Liver (tissue), 9 donors: ENCODE measurements around the gene NCS1. TPM values are rescaled to one million over a fixed set of nuclear protein-coding genes. Genes with fewer than 3 reads are reported as not detected.

ENCODE experiments used
- DNase-seq: peaks from one replicate; pipeline ENCODE4 v3.0.0-alpha.2; 2017; ENCODE audit warnings: low spot score
- H3K27ac ChIP-seq, 2 donors: one replicate each; pipeline ENCODE4 v1.7.0; 2013; ENCODE audit warnings: inconsistent platforms in 2 of 2, low read length in 2 of 2, control low read depth in 1 of 2, low read depth in 1 of 2, mild to moderate bottlenecking in 1 of 2
- H3K27me3 ChIP-seq, 4 donors: one replicate each; pipeline versions ENCODE4 v1.6.1 to v1.7.0; 2013; ENCODE audit warnings: low read length in 3 of 4, inconsistent platforms in 1 of 4, mild to moderate bottlenecking in 1 of 4, moderate library complexity in 1 of 4; ENCODE audit not compliant: control insufficient read depth in 4 of 4, insufficient read depth in 4 of 4
- H3K36me3 ChIP-seq, 4 donors: one replicate each; pipeline versions ENCODE4 v1.6.1 to v1.7.0; 2013; ENCODE audit warnings: low read length in 3 of 4, mild to moderate bottlenecking in 3 of 4, low read depth in 1 of 4, moderate library complexity in 1 of 4; ENCODE audit not compliant: control insufficient read depth in 4 of 4, insufficient read depth in 3 of 4
- H3K4me1 ChIP-seq, 4 donors: one replicate each; pipeline versions ENCODE4 v1.6.1 to v1.7.0; 2013; ENCODE audit warnings: low read length in 3 of 4, mild to moderate bottlenecking in 3 of 4, moderate library complexity in 1 of 4; ENCODE audit not compliant: control insufficient read depth in 4 of 4, insufficient read depth in 4 of 4
- H3K4me3 ChIP-seq, 3 donors: one replicate each; pipeline versions ENCODE4 v1.6.1 to v1.7.0; 2013; ENCODE audit warnings: low read length in 3 of 3, control low read depth in 1 of 3, low read depth in 1 of 3, mild to moderate bottlenecking in 1 of 3
- H3K9ac ChIP-seq, 2 donors: one replicate each; pipeline ENCODE4 v1.7.0; 2013; ENCODE audit warnings: low read length in 2 of 2, mild to moderate bottlenecking in 2 of 2, moderate library complexity in 2 of 2, control low read depth in 1 of 2, low read depth in 1 of 2
- H3K9me3 ChIP-seq, 4 donors: one replicate each; pipeline versions ENCODE4 v1.6.1 to v1.7.0; 2013; ENCODE audit warnings: low read length in 3 of 4; ENCODE audit not compliant: control insufficient read depth in 4 of 4
- EGR1 ChIP-seq, 2 donors: IDR thresholded peaks; 2 replicates each; pipeline ENCODE4 v1.6.1; 2016 to 2018; ENCODE audit warnings: antibody characterized with exemption in 2 of 2, low read depth in 2 of 2
- FOXA1 ChIP-seq: IDR thresholded peaks from 2 replicates; pipeline ENCODE4 v1.6.1; 2016; ENCODE audit warnings: antibody characterized with exemption
- FOXA2 ChIP-seq: IDR thresholded peaks from 2 replicates; pipeline ENCODE4 v1.6.1; 2016; ENCODE audit warnings: antibody characterized with exemption
- GABPA ChIP-seq, 2 donors: IDR thresholded peaks in 1 of 2; conservative IDR thresholded peaks in 1 of 2; 2 replicates each; pipeline ENCODE4 v1.6.1; 2016; ENCODE audit warnings: antibody characterized with exemption in 2 of 2, mild to moderate bottlenecking in 1 of 2, moderate library complexity in 1 of 2
- HNF4G ChIP-seq: IDR thresholded peaks from 2 replicates; pipeline ENCODE4 v1.6.1; 2016; ENCODE audit warnings: antibody characterized with exemption
- JUND ChIP-seq, 2 donors: IDR thresholded peaks; 2 replicates each; pipeline ENCODE4 v1.6.1; 2016; ENCODE audit warnings: antibody characterized with exemption in 2 of 2
- NR2F2 ChIP-seq: IDR thresholded peaks from 2 replicates; pipeline ENCODE4 v1.6.1; 2016; ENCODE audit warnings: antibody characterized with exemption
- RAD21 ChIP-seq, 2 donors: IDR thresholded peaks; 2 replicates each; pipeline ENCODE4 v1.6.1; 2016; ENCODE audit warnings: antibody characterized with exemption in 2 of 2, mild to moderate bottlenecking in 2 of 2
- RXRA ChIP-seq, 2 donors: IDR thresholded peaks; 2 replicates each; pipeline ENCODE4 v1.6.1; 2017 to 2018; ENCODE audit warnings: antibody characterized with exemption in 2 of 2, mild to moderate bottlenecking in 1 of 2
- SP1 ChIP-seq: IDR thresholded peaks from 2 replicates; pipeline ENCODE4 v1.6.1; 2018; ENCODE audit warnings: antibody characterized with exemption, mild to moderate bottlenecking
- YY1 ChIP-seq: IDR thresholded peaks from 2 replicates; pipeline ENCODE4 v1.6.1; 2016; ENCODE audit warnings: antibody characterized with exemption, mild to moderate bottlenecking
- WGBS: extraction: QIAGEN DNeasy Blood & Tissue Kit; methylation state at CpG from one replicate; pipeline ENCODE4 v1.1.7; 2013; 5-methylcytosine and 5-hydroxymethylcytosine counted together
- polyA plus RNA-seq, 2 donors: library from polyadenylated mRNA; stranded (reverse) in 1 of 2; unstranded in 1 of 2; fragments of 200-250 nt in 1 of 2; fragments of >200 nt in 1 of 2; fragmentation: Nextera tagmentation in 1 of 2; extraction: Ambion mirVana in 1 of 2; gene quantifications; one replicate each; pipeline versions ENCODE4 v1.2.1 to v1.2.3, GENCODE V29; 2013 to 2015
- total RNA-seq, 2 donors: library from RNA; depleted of rRNA; stranded (reverse); fragments of >200 nt; gene quantifications; one replicate each; pipeline ENCODE4 v1.2.3, GENCODE V29; 2014
- TF ChIP-seq, protein P1 (sequence below): IDR thresholded peaks from 2 replicates; pipeline ENCODE4 v1.6.1; 2016; ENCODE audit warnings: antibody characterized with exemption
- TF ChIP-seq, protein P2 (sequence below): fragments of 150-350 bp; IDR thresholded peaks from 2 replicates; pipeline ENCODE4 v1.5.1; 2017; ENCODE audit warnings: improper control_type of control experiment, low read depth, low read length; ENCODE audit not compliant: missing input control
- TF ChIP-seq, protein P3 (sequence below): IDR thresholded peaks from 2 replicates; pipeline ENCODE4 v1.6.1; 2016; ENCODE audit warnings: antibody characterized with exemption
- TF ChIP-seq, protein P4 (sequence below): IDR thresholded peaks from 2 replicates; pipeline ENCODE4 v1.6.1; 2016; ENCODE audit warnings: antibody characterized with exemption
- donor health status: healthy.
- donor health status: healthy.
- donor health status: healthy.
- donor health status: healthy.
- donor health status: healthy.

Gene NCS1
- total and polyA plus RNA-seq, 4 donors: 0.35 to 2.5 (median 1.2) TPM

DNA sequence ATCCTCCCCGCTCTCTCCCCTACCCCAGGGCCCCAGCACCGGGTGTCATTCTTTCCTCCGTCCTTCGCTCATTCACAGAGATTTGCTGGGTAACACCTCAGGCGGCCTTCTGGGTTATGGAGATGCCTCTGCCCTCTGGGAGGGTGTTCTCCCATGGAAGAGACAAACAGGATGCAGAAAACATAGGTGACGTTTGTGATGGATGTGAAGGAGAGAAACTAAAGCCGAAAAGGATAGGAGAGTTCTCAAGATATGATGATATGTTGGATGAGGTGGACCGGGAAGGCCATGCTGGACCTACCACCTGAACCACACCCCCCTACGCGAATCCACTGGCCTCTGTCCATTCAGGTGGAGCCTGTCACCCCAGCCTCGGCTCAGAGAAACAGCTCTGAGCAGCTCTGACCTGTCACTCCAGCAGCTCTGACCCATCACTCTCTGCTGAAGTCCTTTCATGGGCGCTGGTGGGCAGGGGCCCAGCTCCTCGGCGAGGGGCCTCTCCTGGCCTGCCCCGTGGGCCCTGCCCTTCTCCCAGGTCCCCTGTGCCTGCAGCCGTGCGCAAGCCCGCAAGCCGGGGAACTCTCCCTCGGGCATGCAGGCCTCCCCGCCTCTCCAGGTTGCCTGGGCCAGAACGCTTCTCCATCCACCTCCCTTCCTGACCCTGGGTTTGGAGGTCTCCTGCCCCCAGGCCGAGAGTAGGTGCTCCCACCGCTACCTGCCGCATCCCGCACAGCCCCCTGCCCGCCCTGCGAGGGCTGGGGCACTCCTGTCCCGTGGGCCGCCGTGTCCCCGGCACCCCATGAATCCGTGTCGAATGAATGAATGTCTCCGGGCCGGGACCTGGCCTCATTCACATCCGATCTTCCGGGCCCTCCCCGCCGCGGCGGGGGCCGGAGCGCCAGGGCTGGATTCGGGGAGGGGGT is 717 bp upstream of the NCS1 start:
- no peaks in the 10 kb centered on the region for H3K36me3 ChIP-seq
- H3K4me1 ChIP-seq: peaks cover 0 to 4% (median 2%) of the 10 kb centered on the region in 4 donors
- TF ChIP-seq GABPA (IDR thresholded peaks at IDR 0.05 in 1 of 2, conservative IDR thresholded peaks at IDR 0.05 in 1 of 2) (no peak), YY1 (no peak), SP1 (no peak), HNF4G (no peak), JUND (IDR thresholded peaks at IDR 0.05) (no peak), EGR1 (IDR thresholded peaks at IDR 0.05; ENCODE audit: low read depth in 2 of 2) (no peak)
- TF ChIP-seq, protein P1, sequence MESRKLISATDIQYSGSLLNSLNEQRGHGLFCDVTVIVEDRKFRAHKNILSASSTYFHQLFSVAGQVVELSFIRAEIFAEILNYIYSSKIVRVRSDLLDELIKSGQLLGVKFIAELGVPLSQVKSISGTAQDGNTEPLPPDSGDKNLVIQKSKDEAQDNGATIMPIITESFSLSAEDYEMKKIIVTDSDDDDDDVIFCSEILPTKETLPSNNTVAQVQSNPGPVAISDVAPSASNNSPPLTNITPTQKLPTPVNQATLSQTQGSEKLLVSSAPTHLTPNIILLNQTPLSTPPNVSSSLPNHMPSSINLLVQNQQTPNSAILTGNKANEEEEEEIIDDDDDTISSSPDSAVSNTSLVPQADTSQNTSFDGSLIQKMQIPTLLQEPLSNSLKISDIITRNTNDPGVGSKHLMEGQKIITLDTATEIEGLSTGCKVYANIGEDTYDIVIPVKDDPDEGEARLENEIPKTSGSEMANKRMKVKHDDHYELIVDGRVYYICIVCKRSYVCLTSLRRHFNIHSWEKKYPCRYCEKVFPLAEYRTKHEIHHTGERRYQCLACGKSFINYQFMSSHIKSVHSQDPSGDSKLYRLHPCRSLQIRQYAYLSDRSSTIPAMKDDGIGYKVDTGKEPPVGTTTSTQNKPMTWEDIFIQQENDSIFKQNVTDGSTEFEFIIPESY: no peak
- DNase-seq: no peak
- no peak overlapping the region for H3K27ac ChIP-seq
- no peak overlapping the region for H3K9ac ChIP-seq
- peak overlapping the region in 1 of 3 donors; percentile 69 for H3K4me3 ChIP-seq
- H3K9me3 ChIP-seq: no peaks in the 10 kb centered on the region
- WGBS: 41% methylated on average over 45 of the region's 45 CpGs
- H3K27me3 ChIP-seq: no peaks in the 10 kb centered on the region

DNA sequence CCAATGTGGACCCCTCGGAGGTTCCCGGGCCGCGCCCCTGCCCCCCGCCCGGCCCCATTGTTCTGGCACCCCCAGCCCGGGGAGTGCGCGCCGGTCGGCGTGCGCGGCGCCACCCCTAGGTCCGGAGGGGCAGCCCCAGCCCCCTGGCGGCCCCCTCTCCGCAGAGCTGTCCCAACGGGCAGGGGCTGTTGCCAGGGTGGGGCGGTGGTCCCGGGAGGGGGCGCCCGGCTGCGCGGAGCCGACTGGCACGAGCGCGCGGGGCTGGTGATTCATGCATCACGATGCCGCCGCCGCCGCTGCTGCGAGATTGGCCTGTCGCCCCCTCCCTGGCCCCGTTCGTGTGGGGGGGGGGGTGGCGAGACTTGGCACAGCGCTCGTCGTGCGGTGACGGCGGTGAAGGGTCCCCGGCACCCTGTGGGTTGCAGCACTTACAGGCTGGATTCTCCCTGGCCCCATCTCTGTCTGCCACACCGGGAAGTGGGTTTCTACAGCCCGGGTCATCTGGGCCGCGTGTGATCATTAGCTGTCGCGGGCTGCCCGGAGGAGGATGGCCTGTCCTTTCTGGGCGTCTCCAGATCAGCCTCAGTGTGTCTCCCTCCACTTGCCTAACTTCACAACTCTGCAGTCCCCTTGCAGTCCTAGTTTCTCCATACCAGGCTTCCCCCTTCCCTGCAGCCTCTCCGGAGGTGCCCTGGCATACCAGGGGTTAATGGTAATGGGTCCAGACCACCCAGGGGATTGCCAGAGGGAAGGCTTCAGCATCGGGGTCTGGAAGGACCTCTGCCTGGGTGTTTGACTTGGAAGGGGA is 858 bp downstream of the NCS1 start:
- Histone ChIP-seq H3K4me3 (peak overlapping the region in 1 of 3 donors; percentile 69), H3K9ac (no peak overlapping the region), H3K4me1 (peaks cover 0 to 4% (median 2%) of the 10 kb centered on the region in 4 donors), H3K36me3 (no peaks in the 10 kb centered on the region), H3K27ac (peak overlapping the region; percentile 39 to 51), H3K27me3 (no peaks in the 10 kb centered on the region), H3K9me3 (no peaks in the 10 kb centered on the region)
- no peak for DNase-seq
- 18% methylated on average over 57 of the region's 57 CpGs for WGBS
- TF ChIP-seq, protein P2, sequence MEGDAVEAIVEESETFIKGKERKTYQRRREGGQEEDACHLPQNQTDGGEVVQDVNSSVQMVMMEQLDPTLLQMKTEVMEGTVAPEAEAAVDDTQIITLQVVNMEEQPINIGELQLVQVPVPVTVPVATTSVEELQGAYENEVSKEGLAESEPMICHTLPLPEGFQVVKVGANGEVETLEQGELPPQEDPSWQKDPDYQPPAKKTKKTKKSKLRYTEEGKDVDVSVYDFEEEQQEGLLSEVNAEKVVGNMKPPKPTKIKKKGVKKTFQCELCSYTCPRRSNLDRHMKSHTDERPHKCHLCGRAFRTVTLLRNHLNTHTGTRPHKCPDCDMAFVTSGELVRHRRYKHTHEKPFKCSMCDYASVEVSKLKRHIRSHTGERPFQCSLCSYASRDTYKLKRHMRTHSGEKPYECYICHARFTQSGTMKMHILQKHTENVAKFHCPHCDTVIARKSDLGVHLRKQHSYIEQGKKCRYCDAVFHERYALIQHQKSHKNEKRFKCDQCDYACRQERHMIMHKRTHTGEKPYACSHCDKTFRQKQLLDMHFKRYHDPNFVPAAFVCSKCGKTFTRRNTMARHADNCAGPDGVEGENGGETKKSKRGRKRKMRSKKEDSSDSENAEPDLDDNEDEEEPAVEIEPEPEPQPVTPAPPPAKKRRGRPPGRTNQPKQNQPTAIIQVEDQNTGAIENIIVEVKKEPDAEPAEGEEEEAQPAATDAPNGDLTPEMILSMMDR: no peak
- no peak for TF ChIP-seq HNF4G
- TF ChIP-seq, protein P3, sequence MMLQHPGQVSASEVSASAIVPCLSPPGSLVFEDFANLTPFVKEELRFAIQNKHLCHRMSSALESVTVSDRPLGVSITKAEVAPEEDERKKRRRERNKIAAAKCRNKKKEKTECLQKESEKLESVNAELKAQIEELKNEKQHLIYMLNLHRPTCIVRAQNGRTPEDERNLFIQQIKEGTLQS: no peak
- TF ChIP-seq, protein P1: no peak
- TF ChIP-seq GABPA (IDR thresholded peaks at IDR 0.05 in 1 of 2, conservative IDR thresholded peaks at IDR 0.05 in 1 of 2): no peak
- TF ChIP-seq FOXA2: no peak
- TF ChIP-seq RXRA (IDR thresholded peaks at IDR 0.05): no peak
- TF ChIP-seq, protein P4, sequence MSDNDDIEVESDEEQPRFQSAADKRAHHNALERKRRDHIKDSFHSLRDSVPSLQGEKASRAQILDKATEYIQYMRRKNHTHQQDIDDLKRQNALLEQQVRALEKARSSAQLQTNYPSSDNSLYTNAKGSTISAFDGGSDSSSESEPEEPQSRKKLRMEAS: no peak
- TF ChIP-seq FOXA1: no peak
- no peak for TF ChIP-seq EGR1 (IDR thresholded peaks at IDR 0.05; ENCODE audit: low read depth in 2 of 2)
- TF ChIP-seq JUND (IDR thresholded peaks at IDR 0.05): no peak
- no peak for TF ChIP-seq SP1
- TF ChIP-seq NR2F2: no peak
- no peak for TF ChIP-seq RAD21 (IDR thresholded peaks at IDR 0.05)
